Skeletal muscle cell (primary cell): Measurements from ENCODE around the gene RND1.
"Not testable (repeated sequence)": the region's sequence is repeated elsewhere in the genome, so short reads cannot be mapped to it uniquely, and the experiment has no call there.

Source experiments
- DNase-seq: peaks from one replicate; pipeline ENCODE4 v3.0.0-alpha.2; 2010; ENCODE audit warnings: low read depth
- H3K4me3 ChIP-seq: 2 replicates; pipeline ENCODE4 v1.5.1; 2011; ENCODE audit warnings: low read depth, mild to moderate bottlenecking, control low read depth, low read length, moderate library complexity

The RND1 gene

GRCh38 chr12:48873096-48873495 lies 7.4 kb upstream of the RND1 start:
- no peak for DNase-seq
- no peak overlapping the region for H3K4me3 ChIP-seq

DNA sequence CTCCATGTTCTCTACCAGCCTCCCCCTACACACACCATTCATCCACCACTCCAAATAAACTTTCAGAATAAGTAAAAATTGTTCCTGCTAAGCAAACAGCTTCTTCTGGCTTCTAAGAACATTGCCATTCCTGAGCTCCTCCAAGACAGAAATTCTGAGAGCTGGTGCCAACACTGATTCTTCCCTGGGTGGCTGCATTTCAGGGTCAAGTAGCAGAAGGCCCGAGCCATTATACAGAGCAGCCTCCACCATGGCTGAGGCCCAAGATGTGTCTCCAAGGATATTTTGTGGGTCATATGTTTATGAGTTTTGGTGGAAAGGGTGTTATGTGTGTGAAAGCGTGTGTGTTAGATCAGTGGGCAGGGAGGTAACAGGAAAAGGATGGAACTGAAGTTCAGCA lies 3.5 kb upstream of the RND1 start:
- no peak for DNase-seq
- H3K4me3 ChIP-seq = no peak overlapping the region

GRCh38 chr12:48868451-48868850 lies 2.8 kb upstream of the RND1 start:
- DNase-seq = no peak
- no peak overlapping the region for H3K4me3 ChIP-seq

GRCh38 chr12:48866052-48866711 lies 512 bp upstream of the RND1 start:
- H3K4me3 ChIP-seq = peak overlapping the region; percentile 50
- no peak for DNase-seq

- no peak overlapping the region for H3K4me3 ChIP-seq
These were observed 2.4 kb downstream of the RND1 start for GRCh38 chr12:48863291-48863690.

GRCh38 chr12:48862760-48863159 lies 2.9 kb downstream of the RND1 start:
- no peak overlapping the region for H3K4me3 ChIP-seq
- no peak for DNase-seq

More at GRCh38 chr12:48863291-48863690, 2.4 kb downstream of the RND1 start:
- DNase-seq = no peak

DNA sequence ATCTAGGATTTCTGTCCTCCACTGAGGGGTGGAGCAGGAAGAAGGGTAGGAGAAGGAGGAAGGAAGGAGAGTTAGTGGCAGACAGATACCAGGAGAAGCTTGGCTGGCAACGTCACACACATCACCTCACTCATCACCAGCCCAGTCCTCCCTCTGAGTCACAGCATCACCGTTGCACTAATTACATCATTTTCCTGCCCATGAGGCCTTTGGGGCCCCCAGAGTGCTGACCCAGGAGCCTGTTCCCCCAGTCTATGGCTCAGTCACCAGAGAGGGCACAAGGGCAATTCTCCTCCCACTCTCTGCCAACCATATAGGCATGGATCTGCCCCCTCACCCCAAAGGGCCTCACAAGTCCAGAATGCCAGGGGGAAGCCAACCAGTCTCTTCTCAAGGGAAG lies 4.6 kb downstream of the RND1 start:
- DNase-seq = no peak
- no peak overlapping the region for H3K4me3 ChIP-seq

- H3K4me3 ChIP-seq, DNase-seq: not testable (repeated sequence)
These were observed 5.4 kb downstream of the RND1 start for GRCh38 chr12:48860236-48860635.

- no peak overlapping the region for H3K4me3 ChIP-seq
- DNase-seq = no peak
These were observed 6.1 kb downstream of the RND1 start for GRCh38 chr12:48859607-48860006.

- DNase-seq = no peak
These were observed 7.6 kb downstream of the RND1 start for GRCh38 chr12:48858043-48858442.

DNA sequence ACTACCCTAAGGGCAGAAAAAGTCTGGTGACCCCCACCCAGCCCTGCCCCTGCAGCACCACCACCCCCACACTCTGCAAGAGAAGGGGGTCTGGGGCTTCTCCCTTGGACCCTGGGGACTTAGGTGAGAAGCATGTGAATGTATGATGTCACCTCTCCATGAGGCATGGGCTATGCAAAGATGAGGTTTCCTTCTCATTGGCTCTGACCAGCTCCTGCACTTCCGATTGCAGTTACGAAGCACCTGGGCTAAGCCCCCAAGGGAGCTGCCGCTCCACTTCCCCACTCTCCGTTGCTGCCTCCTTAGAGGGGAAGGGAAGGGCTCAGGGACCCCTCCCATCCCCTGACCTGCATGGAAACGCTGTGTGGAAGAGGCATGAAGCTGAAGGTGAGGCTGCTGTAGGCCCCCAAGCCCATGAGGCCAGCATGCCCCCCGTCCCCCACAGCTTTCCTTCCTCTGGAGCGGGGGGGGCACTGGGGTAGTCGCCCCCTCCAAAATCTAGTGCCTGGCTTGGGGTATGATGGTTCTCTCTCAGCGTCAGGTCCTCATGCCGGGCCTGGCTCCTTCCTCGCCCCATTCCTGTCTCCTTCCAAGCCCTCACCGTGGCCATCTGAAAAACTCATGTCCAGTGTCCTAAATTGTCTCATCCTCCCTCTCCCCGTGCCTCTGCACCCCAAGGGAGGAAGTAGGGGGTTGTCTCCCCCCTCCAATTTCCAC lies 8.2 kb downstream of the RND1 start:
- DNase-seq = no peak
- H3K4me3 ChIP-seq = no peak overlapping the region

More at GRCh38 chr12:48858043-48858442, 7.6 kb downstream of the RND1 start:
- no peak overlapping the region for H3K4me3 ChIP-seq

- no peak for DNase-seq
- no peak overlapping the region for H3K4me3 ChIP-seq
These were observed 9.3 kb downstream of the RND1 start for GRCh38 chr12:48856379-48856778.

GRCh38 chr12:48854932-48855331 lies 10.7 kb downstream of the RND1 start:
- not testable (repeated sequence) for H3K4me3 ChIP-seq, DNase-seq

DNA sequence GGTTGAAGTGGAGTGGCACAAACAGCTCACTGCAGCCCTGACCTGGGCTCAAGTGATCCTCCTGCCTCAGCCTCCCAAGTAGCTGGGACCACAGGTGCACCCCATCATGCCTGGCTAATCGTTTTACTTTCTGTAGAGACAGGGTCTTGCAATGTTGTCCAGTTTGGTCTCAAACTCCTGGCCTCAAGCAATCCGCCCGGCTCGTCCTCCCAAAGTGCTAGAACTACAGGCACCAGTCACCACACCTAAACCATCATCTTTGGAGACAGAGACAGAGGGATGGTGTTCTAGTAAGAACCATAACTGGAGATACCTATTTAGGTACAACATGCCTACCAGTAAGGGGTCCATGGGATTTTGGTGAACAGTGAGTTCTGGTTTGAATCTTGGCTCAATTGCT lies 11.2 kb downstream of the RND1 start:
- no peak for DNase-seq
- no peak overlapping the region for H3K4me3 ChIP-seq

GRCh38 chr12:48852734-48853688 lies 12.7 kb downstream of the RND1 start:
- peak overlapping the region; percentile 91 for H3K4me3 ChIP-seq
- peak; percentile 45 for DNase-seq

GRCh38 chr12:48851883-48852733 lies 13.6 kb downstream of the RND1 start, which contains the start of gene DDX23:
Gene DDX23, minus strand, starts transcription at chr12:48852163. Its CDS starts 6,381 bp downstream, at chr12:48845782.
- peak within 1 kb of the TSS; percentile 91 for H3K4me3 ChIP-seq
- DNase-seq = peak; percentile 91

DNA sequence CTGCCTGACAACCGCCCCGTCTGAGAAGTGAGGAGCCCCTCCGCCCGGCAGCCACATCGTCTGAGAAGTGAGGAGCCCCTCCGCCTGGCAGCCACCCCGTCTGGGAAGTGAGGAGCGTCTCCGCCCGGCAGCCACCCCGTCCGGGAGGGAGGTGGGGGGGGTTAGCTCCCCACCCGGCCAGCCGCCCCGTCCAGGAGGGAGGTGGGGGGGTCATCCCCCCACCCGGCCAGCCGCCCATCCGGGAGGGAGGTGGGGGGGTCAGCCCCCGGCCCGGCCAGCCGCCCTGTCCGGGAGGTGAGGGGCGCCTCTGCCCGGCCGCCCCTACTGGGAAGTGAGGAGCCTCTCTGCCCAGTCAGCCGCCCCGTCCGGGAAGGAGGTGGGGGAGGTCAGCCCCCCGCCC lies 23.6 kb downstream of the RND1 start:
- H3K4me3 ChIP-seq, DNase-seq: not testable (repeated sequence)

GRCh38 chr12:48838048-48838447 lies 27.6 kb downstream of the RND1 start:
- H3K4me3 ChIP-seq = no peak overlapping the region
- no peak for DNase-seq
